HG03175 (cell line): ENCODE measurements around the gene HOXB8.

Experiments used
- ATAC-seq: cut with Tn5 transposase; IDR thresholded peaks from one replicate; pipeline ENCODE4 v1.9.1; 2021; ENCODE audit warnings: mild to moderate bottlenecking, moderate library complexity; ENCODE audit not compliant: unreplicated experiment

Gene HOXB8

GRCh38 chr17:48637323-48638260 is 22.5 kb upstream of the HOXB8 start:
- ATAC-seq = no peak

DNA sequence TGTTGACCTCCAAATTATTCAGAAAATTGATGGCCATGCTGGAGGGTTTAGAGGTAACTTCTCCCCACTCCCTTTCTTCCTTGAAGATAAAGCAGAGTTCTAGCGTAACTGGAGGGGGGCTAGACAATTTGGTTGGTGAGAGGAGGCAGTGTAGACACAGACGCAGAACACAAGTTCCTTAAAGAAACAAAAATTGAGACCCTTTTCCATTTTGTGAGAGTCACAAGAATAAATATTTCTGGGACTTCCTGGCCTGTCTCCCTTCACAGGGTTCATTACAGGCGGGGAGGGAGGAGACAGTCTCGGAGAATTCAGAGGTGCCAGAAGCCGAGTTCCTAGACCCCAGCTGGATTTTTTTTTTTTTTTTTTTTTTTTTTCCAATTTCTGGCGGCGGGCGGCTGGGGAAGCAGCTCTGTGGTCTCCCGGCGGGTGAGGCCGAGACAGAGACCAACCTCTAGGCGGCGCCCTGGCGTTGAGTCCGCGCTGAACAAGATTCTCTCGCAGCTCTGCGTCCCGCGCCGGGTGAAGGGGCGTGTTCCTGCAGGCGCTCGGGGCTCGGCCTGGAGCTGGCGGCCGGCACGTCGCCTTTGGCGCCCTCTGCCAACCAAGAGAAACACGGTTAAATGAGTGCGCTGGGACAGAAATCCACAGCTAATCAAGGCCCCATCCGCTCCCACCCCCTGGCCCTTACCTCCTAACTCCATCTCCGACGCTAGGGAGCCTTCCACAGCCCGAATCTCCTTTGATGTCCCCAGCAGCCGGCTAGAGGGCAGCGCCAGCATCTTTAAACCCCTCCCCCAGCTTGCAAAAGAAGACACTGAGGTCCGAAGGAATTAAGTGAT is 21.3 kb upstream of the HOXB8 start:
- ATAC-seq = peak; percentile 42

DNA sequence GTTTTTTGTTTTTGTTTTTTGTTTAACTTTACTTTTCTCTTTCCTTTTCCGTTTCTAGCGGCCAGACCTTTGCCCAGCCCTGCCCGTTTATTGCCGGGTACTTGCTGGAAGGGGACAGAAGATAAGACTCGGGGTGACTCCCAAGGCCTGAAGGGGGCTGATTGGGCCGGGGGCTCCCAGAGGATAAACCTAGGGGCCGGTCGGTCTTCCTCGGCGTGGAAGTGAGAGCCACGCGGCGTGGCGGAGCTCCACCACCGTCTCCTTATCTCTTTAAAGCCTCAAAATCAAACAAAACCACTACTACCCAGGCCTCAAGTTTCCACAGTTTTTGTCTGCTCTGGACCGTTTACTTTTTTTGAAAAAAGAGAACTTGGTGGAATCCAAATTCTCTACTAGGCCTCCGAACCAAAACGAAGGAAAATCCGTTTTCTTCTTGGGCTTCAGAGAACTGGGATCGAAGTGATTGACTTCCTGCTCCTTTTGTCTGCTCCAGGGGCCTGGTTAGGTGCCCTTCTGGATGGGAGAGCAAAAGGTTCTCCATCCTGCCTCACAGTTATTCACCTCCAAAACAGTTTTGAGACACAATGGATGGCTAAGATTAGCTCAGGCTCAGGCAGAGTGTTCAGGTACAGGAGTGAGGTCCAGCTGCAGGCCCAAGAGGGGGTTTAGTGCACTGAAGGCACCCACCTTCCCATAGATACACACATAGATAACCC is 19.6 kb upstream of the HOXB8 start:
- no peak for ATAC-seq

DNA sequence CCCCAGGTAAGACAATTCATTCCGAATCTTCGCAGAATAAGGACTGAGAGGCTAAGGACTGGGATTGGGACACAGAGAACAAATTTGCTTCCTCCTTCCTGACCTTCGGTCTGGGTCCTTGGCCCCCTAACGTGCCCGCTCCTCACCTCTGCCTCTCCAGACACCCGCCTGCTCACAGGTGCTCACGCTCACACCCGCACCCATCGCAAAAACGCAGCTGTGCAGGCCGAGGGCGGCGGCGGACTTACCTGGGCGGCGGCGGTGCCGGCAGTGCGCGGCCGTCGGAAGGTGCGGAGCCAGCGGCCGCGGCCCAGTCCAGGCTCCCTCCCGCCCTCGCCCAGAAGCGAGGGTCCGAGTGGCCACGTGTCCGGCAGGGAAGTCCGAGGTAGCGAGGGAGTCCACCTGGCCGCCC is 18.2 kb upstream of the HOXB8 start:
- ATAC-seq = no peak

GRCh38 chr17:48632579-48633265 is 17.6 kb upstream of the HOXB8 start:
- no peak for ATAC-seq

GRCh38 chr17:48631693-48632578 is 16.8 kb upstream of the HOXB8 start:
- ATAC-seq = no peak

- ATAC-seq = no peak
Measured at GRCh38 chr17:48630925-48631692, 16.0 kb upstream of the HOXB8 start.

- no peak for ATAC-seq
Measured at GRCh38 chr17:48630009-48630924, 15.2 kb upstream of the HOXB8 start.

GRCh38 chr17:48629411-48629759 is 14.3 kb upstream of the HOXB8 start:
- ATAC-seq = no peak

GRCh38 chr17:48628649-48629410 is 13.7 kb upstream of the HOXB8 start:
- ATAC-seq = no peak

DNA sequence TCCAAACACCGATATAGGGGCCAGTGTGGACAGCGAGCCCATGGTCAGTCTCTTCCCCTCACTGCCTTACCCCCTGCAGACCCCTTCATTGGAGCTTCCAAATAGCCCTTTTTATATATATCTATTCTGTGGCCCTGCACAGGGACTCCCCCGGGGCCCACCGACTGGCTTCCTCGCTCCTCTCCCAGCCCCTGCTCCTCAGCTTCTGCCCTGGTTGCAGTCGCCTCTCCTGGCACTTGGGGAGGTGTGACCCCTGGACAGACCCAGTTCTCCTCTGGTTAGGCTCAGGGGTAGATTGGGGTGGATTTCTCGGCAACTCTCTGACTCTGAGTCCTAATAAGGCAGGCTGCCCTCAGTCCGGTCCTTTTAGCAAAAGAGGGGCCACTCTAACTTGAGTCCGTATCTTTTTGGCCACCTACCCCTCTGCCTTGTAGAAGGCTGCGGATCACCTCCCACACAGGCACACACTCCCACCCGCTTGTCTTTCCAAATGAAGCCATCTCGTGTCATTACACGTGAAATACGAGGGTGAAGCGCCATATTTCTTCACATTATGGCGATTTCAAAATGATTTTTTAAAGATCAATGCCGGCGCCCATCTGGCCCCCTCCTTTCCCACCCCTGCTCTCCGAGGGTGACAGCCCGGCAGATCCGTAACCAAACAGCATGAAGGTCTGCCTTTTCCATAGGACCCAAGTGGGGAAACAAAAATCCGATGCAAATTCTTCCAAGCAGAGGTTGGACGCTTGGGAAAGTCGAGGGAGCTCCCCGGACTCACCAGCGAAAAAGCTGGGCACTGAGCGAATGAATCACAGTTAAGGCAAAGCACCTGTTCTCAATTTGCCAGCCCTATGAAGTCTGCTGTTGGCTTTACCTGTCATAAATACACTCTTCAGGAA is 12.8 kb upstream of the HOXB8 start:
- no peak for ATAC-seq

DNA sequence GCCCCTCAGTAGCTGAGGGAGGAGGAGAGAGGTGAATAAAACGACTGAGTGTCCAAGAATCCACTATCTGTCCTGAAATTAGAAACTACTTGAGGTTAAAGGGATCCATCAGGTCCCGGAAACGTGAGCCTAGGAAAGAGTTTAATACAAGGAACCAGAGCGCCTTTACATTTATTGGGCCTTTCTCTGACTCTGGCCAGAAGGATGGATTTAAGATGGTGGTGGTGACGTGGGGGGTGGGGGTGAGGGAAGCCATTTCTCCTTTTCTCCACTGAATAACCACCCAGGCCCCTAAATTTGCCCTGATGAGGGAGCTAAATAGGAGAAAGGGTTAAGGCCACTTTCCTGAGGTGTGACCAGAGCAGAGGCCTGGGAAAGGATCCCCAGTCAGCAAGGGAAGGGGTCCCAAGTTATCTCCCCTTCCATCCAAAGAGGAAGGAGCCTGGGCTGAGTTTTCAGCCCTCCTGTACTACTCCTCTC is 12.1 kb upstream of the HOXB8 start:
- ATAC-seq = no peak

- ATAC-seq = no peak
Measured at GRCh38 chr17:48626245-48627117, 11.4 kb upstream of the HOXB8 start, which contains the start of gene HOXB9. TSS of gene HOXB9 (minus strand) at chr17:48626358. CDS start at chr17:48626269, 89 bp downstream.

- ATAC-seq = no peak
Measured at GRCh38 chr17:48625495-48626244, 10.6 kb upstream of the HOXB8 start.
